ENCODE measurements around the gene LRSAM1.

Gene LRSAM1

DNA sequence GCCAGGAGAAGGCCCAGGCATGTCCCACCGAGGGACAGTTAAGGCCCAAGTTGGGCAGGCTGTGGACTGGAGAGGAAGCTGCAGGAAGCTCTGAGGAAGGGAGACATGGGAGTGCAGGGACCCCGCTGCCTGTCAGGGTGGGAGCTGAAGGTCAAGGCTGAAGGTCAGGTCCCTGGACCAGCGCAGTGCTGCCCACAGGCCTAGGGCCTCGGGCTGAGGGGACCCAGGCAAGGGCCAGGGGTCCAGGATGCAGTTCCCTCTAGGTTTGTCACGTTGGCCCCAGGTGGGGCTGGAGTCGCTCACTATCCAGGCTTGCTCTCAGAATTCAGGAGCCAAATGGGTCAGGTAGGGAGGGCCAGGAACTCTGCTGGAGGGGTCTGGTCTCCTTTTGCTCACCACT, 84.1 kb downstream of the LRSAM1 start:
- no peaks in the 10 kb centered on the region for H3K27me3 ChIP-seq (ENCODE audit: control insufficient read depth, insufficient read depth, low read length)
- no peaks in the 10 kb centered on the region for H3K9me3 ChIP-seq (replicated peaks; ENCODE audit: low read length)
- H3K9ac ChIP-seq (ENCODE audit: low read depth, low read length), result peak overlapping the region; percentile 80
- H3K4me2 ChIP-seq (ENCODE audit: low read length), result peak overlapping the region; percentile 25
- H3K4me3 ChIP-seq (ENCODE audit: low read length), result no peak overlapping the region
- H3K36me3 ChIP-seq (ENCODE audit: insufficient read depth, low read length), result peaks cover 63% of the 10 kb centered on the region
- peaks cover 71% of the 10 kb centered on the region for H3K4me1 ChIP-seq (ENCODE audit: control insufficient read depth, insufficient read depth, low read length)

DNA sequence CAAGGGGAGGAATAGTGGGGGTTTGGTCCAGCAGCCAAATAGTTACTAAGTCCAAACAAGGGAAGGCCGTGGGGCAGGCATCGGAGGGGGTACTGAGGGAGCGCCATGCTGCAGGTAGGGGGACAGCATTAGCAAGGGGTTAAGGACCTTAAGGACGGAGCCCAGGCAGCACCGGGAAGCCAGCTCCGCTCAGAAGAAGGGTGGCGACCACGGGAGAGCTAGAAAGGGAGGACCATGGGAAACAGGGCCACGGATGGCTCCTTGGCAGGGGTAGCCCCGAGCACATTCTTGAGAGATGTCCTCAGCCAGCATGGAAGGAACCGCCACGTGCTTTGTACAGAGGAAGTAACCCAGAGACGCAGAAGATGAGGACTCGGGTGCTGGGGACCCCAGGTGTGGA, 84.5 kb downstream of the LRSAM1 start:
- Histone ChIP-seq H3K4me1 (ENCODE audit: control insufficient read depth, insufficient read depth, low read length) (peaks cover 71% of the 10 kb centered on the region), H3K9ac (ENCODE audit: low read depth, low read length) (peak overlapping the region; percentile 80), H3K4me2 (ENCODE audit: low read length) (no peak overlapping the region), H3K27me3 (ENCODE audit: control insufficient read depth, insufficient read depth, low read length) (no peaks in the 10 kb centered on the region), H3K9me3 (replicated peaks; ENCODE audit: low read length) (no peaks in the 10 kb centered on the region), H3K4me3 (ENCODE audit: low read length) (no peak overlapping the region), H3K36me3 (ENCODE audit: insufficient read depth, low read length) (peaks cover 60% of the 10 kb centered on the region)

DNA sequence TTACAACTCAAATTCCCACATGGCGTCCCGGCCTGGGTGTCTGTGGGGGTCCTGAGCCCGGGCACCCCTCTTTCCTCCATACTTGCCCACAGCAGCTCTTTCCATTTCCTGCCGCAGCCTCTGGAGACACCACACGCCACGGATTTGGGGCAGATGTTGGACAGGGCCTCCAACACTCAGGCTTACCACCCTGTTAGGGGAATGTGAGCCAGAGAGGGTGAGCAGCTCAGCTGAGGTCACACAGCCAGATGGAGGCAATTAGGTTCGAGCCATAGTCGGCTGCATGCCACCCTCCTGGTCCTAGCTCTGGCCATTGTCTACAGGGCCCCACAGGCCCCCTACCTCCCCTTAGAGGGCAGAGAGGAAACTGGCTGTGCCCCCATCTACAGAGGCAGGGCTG, 85.2 kb downstream of the LRSAM1 start:
- Histone ChIP-seq H3K4me3 (ENCODE audit: low read length) (peak overlapping the region; percentile 12), H3K9ac (ENCODE audit: low read depth, low read length) (peak overlapping the region; percentile 80), H3K4me1 (ENCODE audit: control insufficient read depth, insufficient read depth, low read length) (peaks cover 77% of the 10 kb centered on the region), H3K4me2 (ENCODE audit: low read length) (peak overlapping the region; percentile 66), H3K9me3 (replicated peaks; ENCODE audit: low read length) (no peaks in the 10 kb centered on the region), H3K36me3 (ENCODE audit: insufficient read depth, low read length) (peaks cover 62% of the 10 kb centered on the region), H3K27me3 (ENCODE audit: control insufficient read depth, insufficient read depth, low read length) (no peaks in the 10 kb centered on the region)

- H3K9me3 ChIP-seq (replicated peaks; ENCODE audit: low read length), result no peaks in the 10 kb centered on the region
- peaks cover 60% of the 10 kb centered on the region for H3K36me3 ChIP-seq (ENCODE audit: insufficient read depth, low read length)
- peak overlapping the region; percentile 80 for H3K9ac ChIP-seq (ENCODE audit: low read depth, low read length)
- H3K4me2 ChIP-seq (ENCODE audit: low read length), result peak overlapping the region; percentile 66
- no peaks in the 10 kb centered on the region for H3K27me3 ChIP-seq (ENCODE audit: control insufficient read depth, insufficient read depth, low read length)
- H3K4me1 ChIP-seq (ENCODE audit: control insufficient read depth, insufficient read depth, low read length), result peaks cover 82% of the 10 kb centered on the region
- peak overlapping the region; percentile 12 for H3K4me3 ChIP-seq (ENCODE audit: low read length)
Measured at GRCh38 chr9:127537014-127537413, 85.7 kb downstream of the LRSAM1 start.

DNA sequence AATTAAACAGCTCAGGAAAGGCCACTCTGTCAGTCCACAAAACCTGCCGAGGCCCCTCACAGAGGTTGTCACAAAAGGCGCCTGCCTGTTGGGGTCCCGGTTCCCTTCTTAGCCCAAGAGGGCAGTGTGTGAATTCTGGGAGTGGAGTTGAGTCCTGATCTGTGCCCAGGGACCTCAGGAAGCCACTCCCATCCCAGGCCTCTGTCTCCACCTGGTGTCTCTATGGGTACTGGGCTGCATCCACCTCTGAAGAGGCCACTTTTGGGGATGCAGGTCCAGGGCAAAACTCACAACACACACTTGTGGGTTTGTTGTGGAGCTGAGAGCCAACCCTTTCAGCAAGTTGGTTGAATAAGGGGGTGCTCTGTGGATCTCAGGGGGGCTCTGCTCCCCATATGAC, 86.5 kb downstream of the LRSAM1 start:
- Histone ChIP-seq H3K4me2 (ENCODE audit: low read length) (peak overlapping the region; percentile 66), H3K4me3 (ENCODE audit: low read length) (peak overlapping the region; percentile 41), H3K4me1 (ENCODE audit: control insufficient read depth, insufficient read depth, low read length) (peaks cover 89% of the 10 kb centered on the region), H3K9ac (ENCODE audit: low read depth, low read length) (peak overlapping the region; percentile 80), H3K36me3 (ENCODE audit: insufficient read depth, low read length) (peaks cover 57% of the 10 kb centered on the region), H3K27me3 (ENCODE audit: control insufficient read depth, insufficient read depth, low read length) (no peaks in the 10 kb centered on the region), H3K9me3 (replicated peaks; ENCODE audit: low read length) (no peaks in the 10 kb centered on the region)

DNA sequence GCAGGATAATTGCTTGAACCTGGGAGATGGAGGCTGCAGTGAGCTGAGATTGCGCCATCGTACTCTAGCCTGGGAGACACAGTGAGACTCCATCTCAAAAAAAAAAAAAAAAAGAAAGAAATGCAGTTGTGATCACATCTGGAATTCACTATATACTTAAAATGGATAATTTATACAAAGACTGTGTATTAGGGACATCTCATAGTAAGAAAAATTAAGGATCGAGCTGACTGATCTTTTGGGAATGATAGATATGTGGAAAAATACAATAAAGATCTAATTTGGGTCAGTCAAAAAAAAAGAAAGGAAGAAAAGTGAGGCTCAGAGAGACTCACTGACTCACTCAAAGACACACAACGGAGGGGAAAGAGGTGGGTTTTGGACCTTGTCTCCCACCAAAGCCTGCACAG, 87.5 kb downstream of the LRSAM1 start:
- no peaks in the 10 kb centered on the region for H3K27me3 ChIP-seq (ENCODE audit: control insufficient read depth, insufficient read depth, low read length)
- peak overlapping the region; percentile 80 for H3K9ac ChIP-seq (ENCODE audit: low read depth, low read length)
- peaks cover 62% of the 10 kb centered on the region for H3K36me3 ChIP-seq (ENCODE audit: insufficient read depth, low read length)
- H3K9me3 ChIP-seq (replicated peaks; ENCODE audit: low read length), result no peaks in the 10 kb centered on the region
- H3K4me3 ChIP-seq (ENCODE audit: low read length), result peak overlapping the region; percentile 19
- H3K4me2 ChIP-seq (ENCODE audit: low read length), result peak overlapping the region; percentile 76
- peaks cover 98% of the 10 kb centered on the region for H3K4me1 ChIP-seq (ENCODE audit: control insufficient read depth, insufficient read depth, low read length)

DNA sequence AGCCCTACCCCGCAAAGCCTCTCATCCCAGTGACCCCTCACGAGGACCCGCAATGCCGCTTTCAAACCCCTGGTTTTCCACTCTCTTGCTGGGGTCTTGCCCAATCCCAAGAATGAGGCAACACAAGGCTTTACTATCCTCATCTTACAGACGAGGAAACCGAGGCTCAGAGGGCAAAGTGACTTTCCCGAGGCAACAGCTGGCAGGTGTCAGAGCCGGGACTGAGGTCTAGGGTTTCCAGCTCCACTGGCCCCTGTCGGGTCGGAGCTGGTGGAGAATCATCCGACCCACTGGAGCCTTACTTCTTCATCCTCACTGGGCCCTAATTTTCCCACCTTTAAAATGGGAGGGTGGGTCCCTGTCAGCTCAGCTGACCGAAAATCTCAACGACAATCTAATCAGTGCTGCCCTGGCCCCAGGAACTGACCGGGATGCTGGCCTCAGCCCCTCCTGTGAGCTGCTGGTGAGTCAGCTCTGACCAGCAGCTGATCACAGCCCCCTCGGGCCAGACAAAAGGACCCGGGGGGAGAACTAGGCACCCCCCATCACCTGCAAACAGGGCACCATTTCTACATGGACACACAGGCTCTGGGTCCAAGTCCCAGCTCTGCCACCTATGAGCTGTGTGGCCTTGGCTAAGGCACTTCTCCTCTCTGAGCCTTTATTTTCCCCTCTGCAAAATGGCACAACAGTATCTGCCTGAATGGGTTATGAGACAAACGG, 88.1 kb downstream of the LRSAM1 start:
- peak overlapping the region; percentile 19 for H3K4me3 ChIP-seq (ENCODE audit: low read length)
- H3K9me3 ChIP-seq (replicated peaks; ENCODE audit: low read length), result no peaks in the 10 kb centered on the region
- H3K36me3 ChIP-seq (ENCODE audit: insufficient read depth, low read length), result peaks cover 59% of the 10 kb centered on the region
- peak overlapping the region; percentile 76 for H3K4me2 ChIP-seq (ENCODE audit: low read length)
- peak overlapping the region; percentile 80 for H3K9ac ChIP-seq (ENCODE audit: low read depth, low read length)
- H3K27me3 ChIP-seq (ENCODE audit: control insufficient read depth, insufficient read depth, low read length), result no peaks in the 10 kb centered on the region
- peaks cover 98% of the 10 kb centered on the region for H3K4me1 ChIP-seq (ENCODE audit: control insufficient read depth, insufficient read depth, low read length)

DNA sequence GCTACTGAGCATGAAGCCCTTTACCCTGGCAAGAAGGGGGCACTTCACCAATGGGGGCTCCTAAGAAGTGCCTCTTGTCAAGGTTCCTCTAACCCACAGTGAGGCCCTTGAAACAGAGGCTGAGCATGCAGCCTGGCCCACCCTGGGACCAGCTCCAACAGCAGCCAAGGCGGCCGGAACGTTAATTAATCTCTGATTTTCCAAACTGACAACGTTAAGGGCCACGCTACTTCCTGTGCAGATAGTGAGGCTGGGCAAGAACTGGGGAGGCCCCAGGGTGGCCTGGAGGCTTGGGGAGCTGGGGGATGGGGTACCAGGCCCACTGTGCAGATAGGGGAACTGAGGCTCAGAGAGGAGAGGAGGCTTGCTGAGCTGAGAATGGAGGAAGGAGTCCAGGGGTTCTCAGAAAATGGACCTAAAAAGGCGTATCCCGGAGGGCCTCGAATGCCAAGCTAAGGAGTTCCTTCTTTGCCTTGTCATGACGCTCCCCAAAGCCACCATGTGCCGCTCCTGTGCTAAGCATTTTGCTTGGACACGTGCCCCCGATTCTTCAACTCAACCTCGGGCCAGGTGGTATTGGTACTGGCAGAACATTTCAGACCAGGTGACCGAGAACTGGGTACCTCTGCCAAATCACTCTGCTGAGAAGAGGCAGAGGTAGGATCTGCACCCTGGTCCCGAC, 88.8 kb downstream of the LRSAM1 start:
- Histone ChIP-seq H3K9me3 (replicated peaks; ENCODE audit: low read length) (no peaks in the 10 kb centered on the region), H3K36me3 (ENCODE audit: insufficient read depth, low read length) (peaks cover 54% of the 10 kb centered on the region), H3K27me3 (ENCODE audit: control insufficient read depth, insufficient read depth, low read length) (no peaks in the 10 kb centered on the region), H3K4me2 (ENCODE audit: low read length) (peak overlapping the region; percentile 76), H3K4me1 (ENCODE audit: control insufficient read depth, insufficient read depth, low read length) (peaks cover 97% of the 10 kb centered on the region), H3K9ac (ENCODE audit: low read depth, low read length) (peak overlapping the region; percentile 80), H3K4me3 (ENCODE audit: low read length) (peak overlapping the region; percentile 41)

DNA sequence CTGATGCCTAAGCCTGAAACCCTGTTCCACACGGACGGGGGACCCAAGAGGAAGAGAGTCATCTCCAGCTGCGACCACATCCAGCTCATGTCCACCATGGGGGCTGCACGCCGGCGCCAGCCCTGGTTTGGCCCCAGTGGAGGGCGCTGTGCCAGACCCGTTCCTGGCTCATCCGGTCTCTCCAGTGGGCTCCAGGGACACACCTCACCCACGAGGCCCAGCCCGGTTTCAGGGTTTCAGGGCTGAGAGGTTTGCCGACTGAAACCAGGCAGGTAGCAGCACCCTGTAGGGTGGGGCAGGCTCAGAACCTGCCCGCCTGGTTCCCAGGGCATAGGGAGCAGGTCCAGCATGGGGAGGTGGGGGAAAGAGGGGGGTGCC, 89.3 kb downstream of the LRSAM1 start:
- H3K9me3 ChIP-seq (replicated peaks; ENCODE audit: low read length), result no peaks in the 10 kb centered on the region
- peaks cover 97% of the 10 kb centered on the region for H3K4me1 ChIP-seq (ENCODE audit: control insufficient read depth, insufficient read depth, low read length)
- no peaks in the 10 kb centered on the region for H3K27me3 ChIP-seq (ENCODE audit: control insufficient read depth, insufficient read depth, low read length)
- peaks cover 49% of the 10 kb centered on the region for H3K36me3 ChIP-seq (ENCODE audit: insufficient read depth, low read length)
- peak overlapping the region; percentile 76 for H3K4me2 ChIP-seq (ENCODE audit: low read length)
- peak overlapping the region; percentile 41 for H3K4me3 ChIP-seq (ENCODE audit: low read length)
- H3K9ac ChIP-seq (ENCODE audit: low read depth, low read length), result peak overlapping the region; percentile 80

- Histone ChIP-seq H3K4me2 (ENCODE audit: low read length) (peak overlapping the region; percentile 76), H3K9ac (ENCODE audit: low read depth, low read length) (peak overlapping the region; percentile 80)
Measured at GRCh38 chr9:127541176-127541575, 89.9 kb downstream of the LRSAM1 start.

DNA sequence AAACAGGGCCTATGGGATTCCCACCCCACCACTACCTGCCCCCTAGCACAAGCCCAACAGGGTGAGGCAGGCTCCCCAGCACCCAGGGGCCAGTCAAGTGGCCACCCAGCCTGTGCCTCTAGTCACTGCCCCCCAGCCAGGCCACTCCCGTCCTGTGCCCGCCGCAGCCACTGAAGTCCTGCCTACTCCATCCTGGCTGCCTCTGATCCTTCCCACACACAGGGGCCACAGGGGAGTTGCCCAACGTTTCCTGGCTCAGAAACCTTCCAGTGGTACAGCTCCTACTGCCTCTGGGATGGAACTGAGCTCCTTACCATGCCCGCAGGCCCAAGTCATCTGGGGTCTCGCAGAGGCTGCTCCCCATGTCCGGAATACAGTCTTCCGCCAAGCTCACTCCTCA, 90.6 kb downstream of the LRSAM1 start:
- Histone ChIP-seq H3K9me3 (replicated peaks; ENCODE audit: low read length) (no peaks in the 10 kb centered on the region), H3K4me2 (ENCODE audit: low read length) (peak overlapping the region; percentile 76), H3K9ac (ENCODE audit: low read depth, low read length) (peak overlapping the region; percentile 80), H3K27me3 (ENCODE audit: control insufficient read depth, insufficient read depth, low read length) (no peaks in the 10 kb centered on the region), H3K4me3 (ENCODE audit: low read length) (peak overlapping the region; percentile 42), H3K36me3 (ENCODE audit: insufficient read depth, low read length) (peaks cover 43% of the 10 kb centered on the region), H3K4me1 (ENCODE audit: control insufficient read depth, insufficient read depth, low read length) (peaks cover 97% of the 10 kb centered on the region)

More at GRCh38 chr9:127541176-127541575, 89.9 kb downstream of the LRSAM1 start:
- H3K9me3 ChIP-seq (replicated peaks; ENCODE audit: low read length), result no peaks in the 10 kb centered on the region
- H3K27me3 ChIP-seq (ENCODE audit: control insufficient read depth, insufficient read depth, low read length), result no peaks in the 10 kb centered on the region
- no peak overlapping the region for H3K4me3 ChIP-seq (ENCODE audit: low read length)
- peaks cover 45% of the 10 kb centered on the region for H3K36me3 ChIP-seq (ENCODE audit: insufficient read depth, low read length)
- peaks cover 97% of the 10 kb centered on the region for H3K4me1 ChIP-seq (ENCODE audit: control insufficient read depth, insufficient read depth, low read length)

All from skeletal muscle satellite cell (primary cell).